NCI-H1048 (cell line): ENCODE measurements around the gene NBEA.
"Not testable (repeated sequence)": the region's sequence is repeated elsewhere in the genome, so short reads cannot be mapped to it uniquely, and the experiment has no call there.

Experiments
- DNase-seq: peaks from one replicate; lab custom pipeline; 2025; lab: John Stamatoyannopoulos, UW

The NBEA gene

DNA sequence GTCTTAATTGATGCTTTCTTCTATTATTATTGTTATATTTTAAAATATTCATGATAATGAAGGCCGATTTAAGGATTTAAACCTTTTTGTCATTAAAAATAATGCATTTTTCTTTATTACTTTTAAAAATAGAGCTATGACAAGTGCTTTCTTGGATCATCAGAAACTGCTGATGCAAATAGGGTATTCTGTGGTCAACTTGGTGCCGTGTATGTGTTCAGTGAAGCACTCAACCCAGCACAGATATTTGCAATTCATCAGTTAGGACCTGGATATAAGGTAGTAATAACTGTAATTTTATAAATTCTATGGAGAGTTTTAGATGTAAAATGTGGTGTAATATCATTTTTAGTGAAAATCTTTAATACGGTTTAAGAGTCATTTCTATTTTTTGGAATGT, 116.5 kb downstream of the NBEA start:
- not testable (repeated sequence) for DNase-seq

DNA sequence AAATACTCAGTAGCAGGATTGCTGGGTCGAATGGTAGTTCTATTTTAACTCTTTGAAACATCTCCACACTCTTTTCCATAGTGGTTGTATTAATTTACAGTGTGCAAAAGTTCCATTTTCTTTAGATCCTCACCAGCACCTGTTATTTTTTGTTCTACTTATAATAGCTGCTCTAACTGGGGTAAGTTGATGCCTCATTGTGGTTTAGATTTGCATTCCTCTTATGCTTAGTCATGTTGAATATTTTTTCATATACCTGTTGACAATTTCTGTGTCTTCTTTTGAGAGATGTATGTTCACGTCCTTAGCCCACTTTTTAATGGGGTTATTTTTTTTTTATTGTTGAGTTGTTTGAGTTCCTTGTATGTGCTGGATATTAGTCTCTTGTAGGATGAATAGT, 144.6 kb downstream of the NBEA start:
- no peak for DNase-seq

GRCh38 chr13:35092251-35092650, 150.2 kb downstream of the NBEA start:
- no peak for DNase-seq

DNA sequence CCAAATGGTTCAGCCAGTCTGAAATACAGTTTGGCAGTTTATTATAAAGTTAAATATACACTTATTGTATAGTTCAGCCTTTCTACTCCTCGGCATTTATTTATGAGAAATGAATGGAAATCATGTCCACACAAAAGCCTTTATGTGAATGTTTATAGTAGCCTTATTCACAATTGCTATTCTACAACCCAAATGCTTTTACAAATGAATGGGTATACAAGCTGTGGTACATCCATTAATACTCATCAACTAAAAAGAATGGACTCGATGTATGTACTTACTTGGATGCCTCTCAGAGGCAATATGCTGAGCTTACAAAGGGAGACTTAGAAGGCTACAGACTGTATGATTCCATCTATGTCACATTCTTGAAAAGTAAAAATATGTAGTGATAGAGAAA, 150.7 kb downstream of the NBEA start:
- no peak for DNase-seq

DNA sequence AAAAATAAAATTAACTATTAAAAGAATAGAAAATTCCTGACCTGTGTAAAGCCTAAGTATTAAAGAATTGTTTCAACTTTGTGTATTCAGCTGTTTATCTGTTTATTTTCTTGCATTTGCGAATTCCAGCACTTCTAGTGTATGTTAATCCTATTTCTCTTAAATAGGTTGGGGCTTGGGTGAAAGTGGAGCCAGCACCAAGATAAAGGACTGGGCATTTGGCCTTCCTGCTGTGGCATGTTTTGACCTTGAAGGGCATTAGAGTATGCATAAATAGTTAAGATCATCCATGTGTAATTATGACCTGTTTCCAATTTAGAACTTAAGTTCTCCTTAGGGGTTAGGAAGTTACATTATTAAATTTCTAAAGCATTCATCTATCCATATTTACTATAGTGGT, 151.3 kb downstream of the NBEA start:
- no peak for DNase-seq

DNA sequence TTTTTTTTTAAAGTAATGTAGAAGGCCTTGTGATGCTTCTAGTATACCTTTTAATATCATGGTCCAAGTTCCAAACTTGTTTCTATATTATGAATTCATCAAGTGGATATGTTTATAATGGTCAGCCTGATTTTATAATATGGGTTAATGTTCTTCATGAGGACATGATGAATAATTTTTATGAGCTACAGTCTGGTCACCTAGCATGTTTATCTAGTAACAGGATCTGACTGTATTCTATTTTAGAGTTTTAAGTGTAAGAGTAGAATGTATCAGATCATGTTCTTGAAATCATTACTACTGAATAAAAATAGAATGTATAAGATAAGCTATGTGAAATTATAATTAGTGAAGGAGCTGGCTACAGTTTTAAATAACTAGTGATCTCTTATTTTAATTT, 164.7 kb downstream of the NBEA start:
- DNase-seq, result not testable (repeated sequence)

- no peak for DNase-seq
Measured at GRCh38 chr13:35107535-35107934, 165.5 kb downstream of the NBEA start.

GRCh38 chr13:35113612-35114011, 171.5 kb downstream of the NBEA start:
- DNase-seq, result not testable (repeated sequence)

DNA sequence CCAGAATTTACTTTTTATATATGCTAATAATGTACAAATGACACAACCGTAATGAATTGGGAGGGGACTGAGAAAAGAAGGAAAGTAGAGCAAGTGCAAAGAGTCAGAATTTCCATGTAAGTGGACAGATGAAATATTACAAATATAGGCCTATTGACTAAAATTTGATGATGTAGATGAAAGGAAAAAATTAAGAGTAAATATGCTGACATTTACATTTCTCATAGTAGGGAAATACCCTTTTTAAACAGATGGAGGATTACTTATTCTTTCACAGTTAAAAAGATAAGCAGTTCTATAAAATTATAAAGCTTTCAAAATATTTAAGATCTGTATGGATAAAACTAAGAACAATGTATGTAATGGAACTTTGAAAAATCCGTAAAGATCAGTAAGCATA, 185.4 kb downstream of the NBEA start:
- no peak for DNase-seq

DNA sequence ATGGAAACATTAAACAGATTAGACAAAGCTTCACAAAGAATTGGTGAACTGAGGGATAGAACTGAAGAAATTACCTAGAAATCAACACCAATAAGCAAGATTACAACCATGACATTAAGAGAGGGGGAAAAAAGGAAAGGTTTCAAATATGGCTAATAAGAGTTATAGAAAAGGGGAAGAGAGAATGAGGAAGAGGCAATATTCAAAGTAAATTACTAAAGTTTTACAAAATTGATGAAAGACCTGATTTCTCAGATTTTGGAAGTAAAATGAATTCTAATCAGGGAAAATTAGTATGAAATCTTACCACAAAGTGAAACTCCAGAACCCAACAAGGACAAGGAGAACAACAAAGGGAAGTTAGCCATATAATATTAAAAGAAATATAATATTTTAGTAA, 187.4 kb downstream of the NBEA start:
- no peak for DNase-seq

GRCh38 chr13:35131471-35131870, 189.4 kb downstream of the NBEA start:
- no peak for DNase-seq

GRCh38 chr13:35136585-35136984, 194.5 kb downstream of the NBEA start:
- DNase-seq, result no peak

- no peak for DNase-seq
Measured at GRCh38 chr13:35139591-35139990, 197.5 kb downstream of the NBEA start.

GRCh38 chr13:35140321-35140720, 198.3 kb downstream of the NBEA start:
- DNase-seq, result no peak

- no peak for DNase-seq
Measured at GRCh38 chr13:35140831-35141230, 198.8 kb downstream of the NBEA start.

DNA sequence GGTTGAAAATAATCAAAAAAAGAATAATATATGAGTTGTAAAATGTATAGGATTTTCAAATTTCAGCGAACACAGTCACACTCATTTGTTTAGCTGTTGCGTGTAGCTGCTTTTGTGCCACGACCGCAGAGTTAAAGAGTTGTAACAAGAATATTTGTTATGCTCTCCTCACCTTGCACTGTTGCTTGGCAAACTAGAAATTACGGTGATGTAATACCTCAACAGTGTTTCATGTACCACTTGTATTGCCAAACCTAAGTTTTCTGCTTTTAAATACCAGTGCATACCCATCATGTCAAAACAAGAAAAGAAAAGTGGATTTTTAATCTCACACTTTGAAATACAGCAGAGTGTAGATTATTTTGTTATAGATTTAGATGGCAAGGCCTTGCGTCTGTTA, 201.1 kb downstream of the NBEA start:
- DNase-seq, result no peak

DNA sequence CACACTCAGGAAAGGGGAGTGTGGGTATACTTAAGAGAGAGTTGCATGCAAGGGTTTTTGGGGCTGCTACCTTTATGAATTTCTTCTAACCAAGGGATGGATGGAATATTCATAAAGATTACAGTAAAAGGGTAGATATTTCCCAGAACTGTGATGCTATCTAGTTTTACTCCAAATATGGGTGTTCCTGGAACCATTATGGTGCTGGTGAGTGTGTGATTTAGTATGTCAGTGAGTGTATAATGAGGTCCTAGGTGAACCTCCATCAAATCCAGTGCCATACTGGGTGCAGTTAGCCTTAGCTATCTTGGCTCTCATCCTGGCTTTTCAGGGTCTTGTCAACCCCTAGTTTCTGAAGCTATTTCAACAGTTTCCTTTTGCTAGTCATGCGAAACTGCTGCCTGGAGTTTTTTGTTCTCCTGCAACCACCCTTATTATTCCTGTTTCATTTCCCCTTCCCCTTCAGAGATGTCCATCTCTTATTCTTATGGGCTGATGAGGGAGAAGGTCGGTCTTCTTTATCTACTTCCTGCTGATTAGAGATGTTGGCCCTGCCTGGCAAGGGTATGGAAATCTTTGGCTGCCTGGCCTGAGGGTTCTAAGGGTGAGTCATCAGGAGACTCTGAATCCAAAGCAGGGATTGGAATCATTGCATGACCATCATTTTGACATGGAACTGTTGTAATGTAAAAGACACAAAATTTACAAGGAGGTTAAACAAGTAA, 202.3 kb downstream of the NBEA start:
- DNase-seq, result no peak

DNA sequence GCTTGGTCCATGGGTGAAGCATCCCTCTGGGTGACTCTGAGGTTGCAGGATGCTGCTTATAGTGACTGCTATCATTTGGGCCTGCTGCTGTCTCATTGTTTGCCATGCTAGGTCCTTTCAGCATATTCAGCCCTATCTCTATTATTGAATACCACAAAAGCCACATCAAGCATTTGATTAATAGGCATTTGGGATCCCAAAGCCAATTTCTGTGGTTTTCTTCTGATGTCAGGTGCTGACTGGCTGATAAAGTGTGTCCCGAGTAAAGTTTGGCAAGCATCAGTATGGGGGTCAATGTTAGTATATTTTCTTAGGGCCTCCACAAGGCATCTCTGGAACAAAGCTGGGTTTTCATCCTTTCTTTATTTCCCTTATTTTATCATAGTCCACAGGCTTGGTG, 204.6 kb downstream of the NBEA start:
- no peak for DNase-seq

- DNase-seq, result no peak
Measured at GRCh38 chr13:35157143-35157755, 215.2 kb downstream of the NBEA start.

DNA sequence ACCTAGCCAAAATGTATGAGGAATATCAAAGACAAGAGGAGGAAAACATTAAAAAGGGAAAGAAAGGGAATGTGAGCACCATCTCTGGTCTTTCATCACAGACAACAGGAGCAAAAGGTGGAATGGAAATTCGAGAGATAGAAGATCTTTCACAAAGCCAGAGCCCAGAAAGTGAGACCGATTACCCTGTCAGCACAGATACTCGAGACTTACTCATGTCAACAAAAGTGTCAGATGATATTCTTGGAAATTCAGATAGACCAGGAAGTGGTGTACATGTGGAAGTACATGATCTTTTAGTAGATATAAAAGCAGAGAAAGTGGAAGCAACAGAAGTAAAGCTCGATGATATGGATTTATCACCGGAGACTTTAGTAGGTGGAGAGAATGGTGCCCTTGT, 217.0 kb downstream of the NBEA start:
- DNase-seq, result no peak

GRCh38 chr13:35160896-35161295, 218.8 kb downstream of the NBEA start:
- DNase-seq, result no peak

GRCh38 chr13:35162420-35162819, 220.3 kb downstream of the NBEA start:
- no peak for DNase-seq

DNA sequence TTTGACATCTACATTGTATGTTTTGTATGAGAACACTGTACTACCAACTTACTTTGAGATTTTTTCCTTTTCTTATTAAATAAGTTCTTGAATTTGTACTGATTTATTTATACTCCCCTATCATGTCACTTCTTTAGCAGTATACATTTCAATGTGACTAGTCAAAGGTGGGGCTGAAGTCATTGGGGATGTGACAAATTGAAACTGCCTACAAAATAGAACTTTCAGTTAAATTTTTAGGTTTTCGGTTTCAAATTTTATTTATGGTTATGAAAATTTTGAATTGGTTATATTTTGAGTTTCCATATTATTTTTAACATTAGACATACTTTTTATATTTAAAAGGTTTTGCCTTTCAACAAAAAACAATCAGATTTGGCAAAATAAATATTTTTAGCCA, 221.6 kb downstream of the NBEA start:
- no peak for DNase-seq

GRCh38 chr13:35164324-35164932, 222.4 kb downstream of the NBEA start:
- peak; percentile 6 for DNase-seq
